Activated naive CD8-positive, alpha-beta T cell treated with anti-CD3 and anti-CD28 coated beads, Interleukin-2, amount 50 U/mL, for 16 hours (primary cell): Measurements from ENCODE around the gene ZG16.

Source experiments
- DNase-seq: peaks from one replicate; pipeline ENCODE4 v3.0.0-alpha.2; 2020; ENCODE audit warnings: low read depth, low spot score

ZG16 gene

GRCh38 chr16:29821643-29822115 lies 43.6 kb downstream of the ZG16 start:
- DNase-seq, result no peak

- DNase-seq, result no peak
Observed at GRCh38 chr16:29824589-29825144, 46.6 kb downstream of the ZG16 start.

GRCh38 chr16:29825145-29826044 lies 47.3 kb downstream of the ZG16 start:
- DNase-seq, result no peak

- DNase-seq, result no peak
Observed at GRCh38 chr16:29826342-29826695, 48.3 kb downstream of the ZG16 start.

GRCh38 chr16:29830774-29831173 lies 52.7 kb downstream of the ZG16 start:
- no peak for DNase-seq

- no peak for DNase-seq
Observed at GRCh38 chr16:29831490-29831889, 53.4 kb downstream of the ZG16 start.
